Trophoblast cell (in vitro differentiated cells and primary cell): ENCODE measurements around the gene KLHL3.

Source experiments
- DNase-seq, 2 donors: peaks; one replicate each; pipeline ENCODE4 v3.0.0-alpha.2; 2016
- H2AFZ ChIP-seq: 2 replicates; pipeline ENCODE4 v1.6.1; 2013; ENCODE audit warnings: low read length, moderate library complexity, mild to moderate bottlenecking; ENCODE audit not compliant: insufficient read depth, poor library complexity
- H2AK5ac ChIP-seq: 2 replicates; pipeline ENCODE4 v1.6.1; 2013; ENCODE audit warnings: mild to moderate bottlenecking, low read length
- H2BK120ac ChIP-seq: 2 replicates; pipeline ENCODE4 v1.6.1; 2013; ENCODE audit warnings: low read length, mild to moderate bottlenecking, moderate library complexity; ENCODE audit not compliant: insufficient read depth, poor library complexity
- H2BK12ac ChIP-seq: 2 replicates; pipeline ENCODE4 v1.6.1; 2013; ENCODE audit warnings: mild to moderate bottlenecking, low read length, moderate library complexity
- H2BK5ac ChIP-seq: 2 replicates; pipeline ENCODE4 v1.6.1; 2013; ENCODE audit warnings: low read length, low read depth, moderate library complexity, mild to moderate bottlenecking; ENCODE audit not compliant: poor library complexity
- H3K14ac ChIP-seq: 2 replicates; pipeline ENCODE4 v1.6.1; 2013; ENCODE audit warnings: mild to moderate bottlenecking, low read length
- H3K18ac ChIP-seq: 2 replicates; pipeline ENCODE4 v1.6.1; 2013; ENCODE audit warnings: mild to moderate bottlenecking, low read length
- H3K23ac ChIP-seq: 2 replicates; pipeline ENCODE4 v1.6.1; 2013; ENCODE audit warnings: low read length
- H3K27ac ChIP-seq: 2 replicates; pipeline ENCODE4 v1.5.1; 2013; ENCODE audit warnings: low read depth, mild to moderate bottlenecking, inconsistent platforms, low read length, moderate library complexity
- H3K27me3 ChIP-seq: 2 replicates; pipeline ENCODE4 v1.6.1; 2013; ENCODE audit warnings: inconsistent platforms, mild to moderate bottlenecking, low read length, moderate library complexity; ENCODE audit not compliant: insufficient read depth
- H3K36me3 ChIP-seq, 2 experiments: 1 replicate in 1 of 2; 2 replicates in 1 of 2; pipeline ENCODE4 v1.6.1; 2013; ENCODE audit warnings: low read length in 2 of 2, mild to moderate bottlenecking in 2 of 2, moderate library complexity in 1 of 2; ENCODE audit not compliant: insufficient read depth in 2 of 2, control insufficient read depth in 1 of 2
- H3K4ac ChIP-seq: 2 replicates; pipeline ENCODE4 v1.6.1; 2013; ENCODE audit warnings: low read depth, mild to moderate bottlenecking, low read length, moderate library complexity
- H3K4me1 ChIP-seq, 2 experiments: 1 replicate in 1 of 2; 2 replicates in 1 of 2; pipeline ENCODE4 v1.6.1; 2013; ENCODE audit warnings: low read length in 2 of 2, mild to moderate bottlenecking in 2 of 2, moderate library complexity in 1 of 2; ENCODE audit not compliant: insufficient read depth in 2 of 2, control insufficient read depth in 1 of 2
- H3K4me2 ChIP-seq: 2 replicates; pipeline ENCODE4 v1.6.1; 2013; ENCODE audit warnings: inconsistent platforms, mild to moderate bottlenecking, low read length, moderate library complexity
- H3K4me3 ChIP-seq: 2 replicates; pipeline ENCODE4 v1.5.1; 2013; ENCODE audit warnings: mild to moderate bottlenecking, low read depth, low read length, inconsistent platforms
- H3K79me1 ChIP-seq: one replicate; pipeline ENCODE4 v1.6.1; 2013; ENCODE audit warnings: low read length
- H3K79me2 ChIP-seq: 2 replicates; pipeline ENCODE4 v1.6.1; 2013; ENCODE audit warnings: low read length, mild to moderate bottlenecking; ENCODE audit not compliant: control insufficient read depth, insufficient read depth, poor library complexity
- H3K9ac ChIP-seq: 2 replicates; pipeline ENCODE4 v1.6.1; 2013; ENCODE audit warnings: mild to moderate bottlenecking, low read length
- H3K9me3 ChIP-seq: 2 replicates; pipeline ENCODE4 v1.6.1; 2013; ENCODE audit warnings: low read depth, mild to moderate bottlenecking, control low read depth, inconsistent platforms, low read length; ENCODE audit not compliant: insufficient read depth
- H4K12ac ChIP-seq: 2 replicates; pipeline ENCODE4 v1.6.1; 2013; ENCODE audit warnings: low read depth, mild to moderate bottlenecking, low read length, moderate library complexity
- H4K8ac ChIP-seq: 2 replicates; pipeline ENCODE4 v1.6.1; 2013; ENCODE audit warnings: low read depth, mild to moderate bottlenecking, low read length, moderate library complexity
- H4K91ac ChIP-seq: one replicate; pipeline ENCODE4 v1.6.1; 2013; ENCODE audit warnings: low read depth, mild to moderate bottlenecking, low read length, moderate library complexity
- WGBS: extraction: QIAGEN DNeasy Blood & Tissue Kit; methylation state at CpG from one replicate; pipeline ENCODE4 v1.1.7; 2013; ENCODE audit warnings: missing lambda C conversion rate; ENCODE audit not compliant: insufficient read length, insufficient coverage; ENCODE audit errors: extremely low coverage; 5-methylcytosine and 5-hydroxymethylcytosine counted together

Gene KLHL3

DNA sequence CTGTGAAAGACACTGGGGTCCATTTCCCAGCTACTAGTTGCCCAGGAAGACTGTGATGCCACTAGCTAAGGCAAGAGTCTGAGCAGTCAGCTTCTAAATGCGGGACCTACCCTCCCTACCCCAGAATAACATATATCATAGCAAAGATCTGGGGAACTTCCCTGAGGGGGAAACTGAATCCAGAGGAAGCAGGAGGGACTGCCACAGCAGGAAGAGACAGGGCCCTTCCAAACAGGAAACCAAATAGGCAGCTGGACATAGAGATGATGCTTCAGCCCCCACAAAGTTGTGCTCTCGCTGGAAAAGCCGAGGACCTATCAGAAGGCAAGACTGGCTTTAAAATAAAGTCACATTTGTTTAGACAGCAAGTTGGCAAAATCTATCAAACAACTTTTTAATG, 51.1 kb downstream of the KLHL3 start:
- H3K79me1 ChIP-seq, result no peaks in the 10 kb centered on the region
- H2BK12ac ChIP-seq, result no peak overlapping the region
- H3K9me3 ChIP-seq, result no peaks in the 10 kb centered on the region
- H3K4me2 ChIP-seq, result no peak overlapping the region
- no peak overlapping the region for H2AFZ ChIP-seq
- no peak overlapping the region for H4K12ac ChIP-seq
- no peak overlapping the region for H3K27ac ChIP-seq
- no peak overlapping the region for H3K18ac ChIP-seq
- no peaks in the 10 kb centered on the region for H3K4me1 ChIP-seq
- H3K79me2 ChIP-seq, result no peaks in the 10 kb centered on the region
- no peak overlapping the region for H3K23ac ChIP-seq
- no peaks in the 10 kb centered on the region for H3K27me3 ChIP-seq
- no peak overlapping the region for H2BK5ac ChIP-seq
- no peaks in the 10 kb centered on the region for H3K36me3 ChIP-seq
- H4K8ac ChIP-seq, result no peak overlapping the region
- no peak overlapping the region for H3K14ac ChIP-seq
- no peak for DNase-seq
- no peak overlapping the region for H3K9ac ChIP-seq
- H3K4ac ChIP-seq, result no peak overlapping the region
- H4K91ac ChIP-seq, result no peak overlapping the region
- H2BK120ac ChIP-seq, result no peak overlapping the region
- H3K4me3 ChIP-seq, result no peak overlapping the region
- no peak overlapping the region for H2AK5ac ChIP-seq
- no CpG with 5 or more reads among the region's 3 CpGs for WGBS

DNA sequence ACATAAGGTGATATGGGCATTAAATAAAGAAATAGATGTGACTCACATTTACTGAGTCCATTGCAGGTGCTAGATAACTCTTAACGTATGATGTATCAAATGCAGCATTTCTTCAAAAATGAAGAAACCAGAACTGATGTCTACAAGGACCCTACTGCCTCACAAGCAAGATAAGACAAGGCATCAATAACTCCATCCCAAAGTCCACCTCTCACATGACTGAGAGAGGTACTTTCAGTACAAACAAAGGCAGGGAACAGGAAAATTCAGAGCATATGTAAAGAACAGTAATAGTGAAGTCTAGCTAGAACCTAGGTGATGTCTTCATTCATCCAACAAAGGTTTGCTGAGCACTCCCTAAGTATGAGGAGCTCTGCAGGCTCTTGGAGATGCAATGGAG, 54.7 kb downstream of the KLHL3 start:
- no peak overlapping the region for H2BK12ac ChIP-seq
- no peak overlapping the region for H4K12ac ChIP-seq
- H3K79me1 ChIP-seq, result no peaks in the 10 kb centered on the region
- no peak overlapping the region for H3K14ac ChIP-seq
- H3K36me3 ChIP-seq, result no peaks in the 10 kb centered on the region
- H4K8ac ChIP-seq, result no peak overlapping the region
- no peak overlapping the region for H2AK5ac ChIP-seq
- no peaks in the 10 kb centered on the region for H3K79me2 ChIP-seq
- no peak overlapping the region for H3K4me2 ChIP-seq
- no peak overlapping the region for H2AFZ ChIP-seq
- H3K18ac ChIP-seq, result no peak overlapping the region
- DNase-seq, result no peak
- no peak overlapping the region for H2BK5ac ChIP-seq
- H3K4ac ChIP-seq, result no peak overlapping the region
- H3K9ac ChIP-seq, result no peak overlapping the region
- H3K4me3 ChIP-seq, result no peak overlapping the region
- no peak overlapping the region for H4K91ac ChIP-seq
- H2BK120ac ChIP-seq, result no peak overlapping the region
- no peak overlapping the region for H3K27ac ChIP-seq
- H3K23ac ChIP-seq, result no peak overlapping the region
- H3K4me1 ChIP-seq, result no peaks in the 10 kb centered on the region
- H3K9me3 ChIP-seq, result no peaks in the 10 kb centered on the region
- no peaks in the 10 kb centered on the region for H3K27me3 ChIP-seq
- no CpG with 5 or more reads among the region's 1 CpG for WGBS

- Histone ChIP-seq H2BK120ac (no peak overlapping the region), H3K4me1 (no peaks in the 10 kb centered on the region), H2BK5ac (no peak overlapping the region), H2BK12ac (no peak overlapping the region), H3K9me3 (no peaks in the 10 kb centered on the region), H3K27me3 (no peaks in the 10 kb centered on the region), H3K23ac (no peak overlapping the region), H3K27ac (no peak overlapping the region), H3K79me1 (no peaks in the 10 kb centered on the region), H3K4me3 (no peak overlapping the region), H4K12ac (no peak overlapping the region), H3K4me2 (no peak overlapping the region), H3K18ac (no peak overlapping the region), H3K9ac (no peak overlapping the region), H4K91ac (no peak overlapping the region), H3K79me2 (no peaks in the 10 kb centered on the region), H3K14ac (no peak overlapping the region), H3K36me3 (no peaks in the 10 kb centered on the region), H4K8ac (no peak overlapping the region), H2AFZ (no peak overlapping the region), H3K4ac (no peak overlapping the region), H2AK5ac (no peak overlapping the region)
- WGBS, result no CpG with 5 or more reads among the region's 1 CpG
- DNase-seq, result no peak
Measured at GRCh38 chr5:137679910-137680309, 56.0 kb downstream of the KLHL3 start.

DNA sequence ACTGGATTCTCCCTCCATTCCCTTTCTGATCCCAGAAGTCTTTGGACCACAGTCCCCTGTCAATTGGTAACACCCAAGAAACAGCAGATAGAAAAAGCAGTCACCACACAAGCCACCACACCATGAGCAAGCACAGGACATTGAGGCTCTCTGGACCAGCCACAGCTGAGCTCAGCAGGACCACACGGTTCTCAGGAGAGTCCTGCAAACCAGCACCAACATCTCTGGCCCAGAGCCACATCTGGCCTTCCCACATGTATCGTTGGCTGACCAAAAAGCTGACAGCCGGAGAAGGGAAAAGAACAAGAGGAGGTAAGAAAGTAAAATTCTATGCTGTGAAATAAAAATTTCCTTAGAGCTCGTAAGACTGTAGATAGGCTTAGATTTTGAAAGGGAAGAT, 56.7 kb downstream of the KLHL3 start:
- no peak overlapping the region for H3K4me2 ChIP-seq
- H4K12ac ChIP-seq, result no peak overlapping the region
- H3K27ac ChIP-seq, result no peak overlapping the region
- no peak overlapping the region for H3K4me3 ChIP-seq
- no peak overlapping the region for H2BK120ac ChIP-seq
- no peak overlapping the region for H3K9ac ChIP-seq
- no peaks in the 10 kb centered on the region for H3K79me2 ChIP-seq
- no peak overlapping the region for H4K91ac ChIP-seq
- no peaks in the 10 kb centered on the region for H3K36me3 ChIP-seq
- H3K18ac ChIP-seq, result no peak overlapping the region
- H3K4ac ChIP-seq, result no peak overlapping the region
- no peak overlapping the region for H3K23ac ChIP-seq
- no peak overlapping the region for H3K14ac ChIP-seq
- no peaks in the 10 kb centered on the region for H3K79me1 ChIP-seq
- no peak overlapping the region for H2BK5ac ChIP-seq
- H2AK5ac ChIP-seq, result no peak overlapping the region
- no peak overlapping the region for H2BK12ac ChIP-seq
- no peak overlapping the region for H2AFZ ChIP-seq
- no CpG with 5 or more reads among the region's 4 CpGs for WGBS
- H3K27me3 ChIP-seq, result no peaks in the 10 kb centered on the region
- H4K8ac ChIP-seq, result no peak overlapping the region
- no peaks in the 10 kb centered on the region for H3K9me3 ChIP-seq
- no peak for DNase-seq
- H3K4me1 ChIP-seq, result no peaks in the 10 kb centered on the region
